Measurements from ENCODE around the gene DUSP22.

The DUSP22 gene

DNA sequence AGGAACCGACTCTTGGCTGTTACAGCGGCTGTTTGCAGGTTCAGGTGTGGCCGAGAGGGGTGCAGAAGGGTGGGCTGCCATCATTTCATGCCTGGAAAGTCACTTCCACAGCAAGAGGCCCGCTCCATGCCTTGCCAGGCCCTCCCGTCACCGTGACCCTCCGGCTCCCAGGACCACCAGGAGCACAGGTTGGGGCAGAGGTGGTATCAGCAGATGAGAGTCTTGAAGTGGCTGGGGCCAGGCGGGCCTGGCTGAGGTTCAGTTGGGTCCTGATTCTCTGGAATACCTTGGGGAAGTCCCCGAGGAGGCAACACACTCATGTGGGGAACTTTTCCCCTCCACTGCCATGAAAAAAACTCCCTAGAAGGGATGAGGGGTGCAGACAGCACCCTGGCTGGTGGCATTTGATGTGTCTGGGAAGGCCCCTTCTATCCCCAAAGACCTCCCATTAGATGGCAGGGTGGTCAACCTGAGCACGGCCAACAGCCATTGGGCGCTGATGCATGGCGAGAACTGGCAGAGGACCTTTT, 65.0 kb downstream of the DUSP22 start:
- H3K27ac ChIP-seq, result no peak overlapping the region
- TF ChIP-seq, protein P1, sequence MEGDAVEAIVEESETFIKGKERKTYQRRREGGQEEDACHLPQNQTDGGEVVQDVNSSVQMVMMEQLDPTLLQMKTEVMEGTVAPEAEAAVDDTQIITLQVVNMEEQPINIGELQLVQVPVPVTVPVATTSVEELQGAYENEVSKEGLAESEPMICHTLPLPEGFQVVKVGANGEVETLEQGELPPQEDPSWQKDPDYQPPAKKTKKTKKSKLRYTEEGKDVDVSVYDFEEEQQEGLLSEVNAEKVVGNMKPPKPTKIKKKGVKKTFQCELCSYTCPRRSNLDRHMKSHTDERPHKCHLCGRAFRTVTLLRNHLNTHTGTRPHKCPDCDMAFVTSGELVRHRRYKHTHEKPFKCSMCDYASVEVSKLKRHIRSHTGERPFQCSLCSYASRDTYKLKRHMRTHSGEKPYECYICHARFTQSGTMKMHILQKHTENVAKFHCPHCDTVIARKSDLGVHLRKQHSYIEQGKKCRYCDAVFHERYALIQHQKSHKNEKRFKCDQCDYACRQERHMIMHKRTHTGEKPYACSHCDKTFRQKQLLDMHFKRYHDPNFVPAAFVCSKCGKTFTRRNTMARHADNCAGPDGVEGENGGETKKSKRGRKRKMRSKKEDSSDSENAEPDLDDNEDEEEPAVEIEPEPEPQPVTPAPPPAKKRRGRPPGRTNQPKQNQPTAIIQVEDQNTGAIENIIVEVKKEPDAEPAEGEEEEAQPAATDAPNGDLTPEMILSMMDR (conservative IDR thresholded peaks at IDR 0.05), result no peak
- no peak for TF ChIP-seq ZFX (IDR thresholded peaks at IDR 0.05)

DNA sequence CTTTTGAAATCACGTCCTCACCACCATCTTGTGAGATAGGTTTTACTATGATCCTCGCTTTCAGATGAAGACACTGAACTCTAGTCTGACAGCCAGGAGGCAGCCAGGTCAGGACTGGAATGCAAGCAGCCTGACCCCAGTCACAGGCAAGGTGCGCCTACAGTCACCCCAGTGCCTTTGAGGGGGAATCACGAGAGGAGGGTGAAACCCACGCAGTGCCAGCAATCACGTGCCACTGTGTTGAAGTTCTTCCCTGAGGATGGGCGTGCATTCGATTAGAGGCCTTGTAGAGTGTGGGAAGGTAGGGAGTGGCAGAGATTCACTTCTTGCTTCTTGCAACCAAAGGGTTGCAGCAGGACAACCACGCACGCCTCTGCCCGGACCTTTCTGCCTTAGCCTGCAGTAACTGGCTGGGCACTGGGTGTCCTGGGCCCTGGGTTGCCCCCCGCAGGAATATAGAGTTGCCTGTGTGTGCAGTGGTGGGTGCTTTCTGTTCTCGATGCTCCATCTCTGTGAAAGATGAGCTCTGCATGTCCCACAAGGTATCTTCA, 65.6 kb downstream of the DUSP22 start:
- TF ChIP-seq ZFX (IDR thresholded peaks at IDR 0.05), result no peak
- TF ChIP-seq, protein P1 (conservative IDR thresholded peaks at IDR 0.05), result no peak

DNA sequence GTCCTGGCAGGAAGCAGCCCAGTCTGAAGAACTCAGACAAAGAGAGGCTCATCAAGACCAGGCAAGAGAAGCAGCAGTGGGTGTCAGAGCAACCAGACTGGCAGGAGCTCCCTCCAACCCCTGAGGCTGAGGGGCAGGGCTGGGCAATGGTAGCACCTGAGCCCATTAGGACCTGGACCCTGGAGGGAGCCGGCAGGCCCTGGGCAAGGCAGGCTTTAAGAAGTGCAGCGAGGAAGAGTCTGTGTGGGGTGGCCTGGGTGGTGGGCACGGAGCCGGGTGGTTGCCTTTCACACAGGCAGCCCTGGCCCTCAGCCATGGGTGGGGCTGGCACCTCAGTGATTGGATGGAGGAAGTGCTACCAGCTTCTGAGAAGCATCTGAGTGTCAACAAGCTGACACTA, 66.1 kb downstream of the DUSP22 start:
- H3K27ac ChIP-seq, result no peak overlapping the region
- TF ChIP-seq, protein P1 (conservative IDR thresholded peaks at IDR 0.05), result no peak
- no peak for TF ChIP-seq ZFX (IDR thresholded peaks at IDR 0.05)

More for the DNA sequence above, 65.6 kb downstream of the DUSP22 start:
- H3K27ac ChIP-seq, result no peak overlapping the region

DNA sequence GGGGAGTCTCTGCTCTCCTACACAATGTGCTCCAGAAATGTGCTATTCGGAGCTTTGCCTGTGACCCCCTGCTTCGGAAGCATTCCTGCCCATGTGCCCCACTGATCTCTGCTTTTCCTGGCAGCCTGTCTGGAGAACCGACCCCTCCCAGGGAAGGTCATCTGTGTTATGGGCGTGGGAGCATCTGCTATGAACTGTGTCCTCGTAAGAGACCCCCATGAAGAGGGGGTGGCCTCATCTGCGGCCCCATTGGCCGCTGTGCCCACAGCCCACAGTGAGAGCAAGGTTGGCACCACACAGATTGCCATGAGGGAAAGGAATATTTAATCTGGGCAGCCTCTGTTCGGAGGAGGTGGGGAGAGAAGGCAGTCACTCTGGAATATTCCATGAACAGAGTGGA, 66.6 kb downstream of the DUSP22 start:
- H3K27ac ChIP-seq, result no peak overlapping the region
- TF ChIP-seq, protein P1 (conservative IDR thresholded peaks at IDR 0.05), result no peak
- TF ChIP-seq ZFX (IDR thresholded peaks at IDR 0.05), result no peak

DNA sequence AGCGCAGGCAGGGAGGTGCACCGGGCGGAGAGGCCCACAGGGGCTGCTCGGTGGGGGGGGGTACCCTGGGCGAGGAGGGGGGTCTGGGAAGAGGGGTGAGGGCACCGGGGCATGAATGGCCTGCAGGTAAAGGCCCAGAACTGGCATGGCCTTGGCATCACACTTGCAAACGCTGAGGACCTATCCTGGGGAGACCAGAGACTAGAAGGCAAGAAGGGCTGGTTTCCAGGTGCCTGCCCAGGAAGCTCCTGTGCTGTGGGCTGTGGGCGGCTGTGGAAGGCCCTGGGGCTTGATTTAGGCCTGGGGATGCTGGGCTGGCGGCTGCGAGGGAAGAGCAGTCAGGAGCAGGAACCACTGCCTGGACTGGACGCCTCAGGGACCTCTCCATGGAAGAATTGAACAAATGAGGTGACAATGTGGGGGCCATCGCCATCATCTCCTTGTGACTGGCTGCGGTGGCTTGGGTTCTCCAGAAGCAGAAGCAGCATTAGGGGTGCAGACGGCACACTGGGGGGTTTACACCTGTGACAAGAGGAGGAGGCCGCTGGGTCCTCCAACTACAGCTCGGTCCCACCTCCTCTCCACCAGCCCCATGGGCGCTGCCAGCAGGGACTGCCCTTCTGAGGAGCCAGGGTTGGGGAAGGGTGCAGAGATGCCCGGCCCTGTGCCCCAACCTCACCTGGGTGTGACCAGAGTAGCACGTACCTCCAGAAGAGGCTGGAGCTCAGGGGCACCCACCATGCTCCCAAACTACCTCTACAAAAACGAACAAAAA, 67.2 kb downstream of the DUSP22 start:
- no peak overlapping the region for H3K27ac ChIP-seq
- no peak for TF ChIP-seq ZFX (IDR thresholded peaks at IDR 0.05)
- TF ChIP-seq, protein P1 (conservative IDR thresholded peaks at IDR 0.05), result no peak

DNA sequence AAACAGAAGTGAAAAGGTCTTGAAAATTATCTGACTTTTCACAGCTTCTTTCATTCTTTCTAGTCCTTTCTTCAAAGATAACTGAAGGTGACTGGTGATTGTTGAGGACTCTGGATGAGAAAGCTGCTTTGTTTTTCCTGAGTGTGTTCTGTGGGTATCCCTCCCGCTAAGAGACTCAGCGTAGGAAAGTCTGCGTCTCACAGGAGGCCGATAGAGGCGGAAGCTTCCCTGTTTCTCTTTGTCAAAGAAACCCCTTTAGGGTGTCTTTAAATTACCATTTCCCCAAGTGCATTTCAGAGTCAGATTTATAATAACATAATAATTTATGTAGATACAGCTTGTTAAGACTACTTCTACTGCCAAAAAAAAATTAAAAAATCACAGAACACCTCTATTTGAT, 68.1 kb downstream of the DUSP22 start:
- TF ChIP-seq, protein P1 (conservative IDR thresholded peaks at IDR 0.05), result no peak
- TF ChIP-seq ZFX (IDR thresholded peaks at IDR 0.05), result no peak
- H3K27ac ChIP-seq, result no peak overlapping the region

DNA sequence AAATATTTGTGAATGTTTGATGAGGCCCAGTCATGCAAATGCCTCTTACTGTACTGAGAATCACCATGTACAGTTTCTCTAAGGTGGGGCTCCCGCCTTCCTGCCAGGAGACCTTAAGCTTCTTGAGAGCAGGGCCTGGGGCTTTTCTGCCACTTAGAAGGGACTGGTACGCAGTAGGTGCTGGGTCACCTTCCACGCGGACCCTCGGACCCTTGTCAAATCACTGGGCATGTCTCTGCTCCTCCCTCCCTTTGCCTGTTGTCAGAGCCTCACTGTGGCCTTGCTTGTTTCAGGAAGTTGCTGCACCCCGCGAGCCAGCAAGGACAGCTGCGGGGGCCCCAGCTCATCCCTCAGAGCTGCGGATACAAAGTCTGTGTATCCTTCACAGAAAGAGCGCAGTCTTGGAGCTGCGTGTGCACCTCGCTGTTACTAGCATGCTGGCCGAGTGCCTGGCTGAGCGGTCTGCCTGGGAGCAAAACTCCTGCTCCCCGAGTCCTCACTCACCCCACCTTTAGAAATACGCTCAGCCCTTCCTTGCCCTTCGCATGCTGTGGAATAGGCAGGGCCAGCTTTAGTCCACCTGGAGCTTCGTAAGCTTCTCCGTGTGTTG, 68.6 kb downstream of the DUSP22 start:
- H3K27ac ChIP-seq, result no peak overlapping the region
- no peak for TF ChIP-seq ZFX (IDR thresholded peaks at IDR 0.05)
- TF ChIP-seq, protein P1 (conservative IDR thresholded peaks at IDR 0.05), result no peak
